NCI-H774 (cell line): ENCODE data around the gene SIGLEC1.

Experiments used
- DNase-seq: peaks from one replicate; lab custom pipeline; 2025; lab: John Stamatoyannopoulos, UW

Gene SIGLEC1

GRCh38 chr20:3744806-3745685, 32.6 kb upstream of the SIGLEC1 start:
- DNase-seq, result peak; percentile 65

DNA sequence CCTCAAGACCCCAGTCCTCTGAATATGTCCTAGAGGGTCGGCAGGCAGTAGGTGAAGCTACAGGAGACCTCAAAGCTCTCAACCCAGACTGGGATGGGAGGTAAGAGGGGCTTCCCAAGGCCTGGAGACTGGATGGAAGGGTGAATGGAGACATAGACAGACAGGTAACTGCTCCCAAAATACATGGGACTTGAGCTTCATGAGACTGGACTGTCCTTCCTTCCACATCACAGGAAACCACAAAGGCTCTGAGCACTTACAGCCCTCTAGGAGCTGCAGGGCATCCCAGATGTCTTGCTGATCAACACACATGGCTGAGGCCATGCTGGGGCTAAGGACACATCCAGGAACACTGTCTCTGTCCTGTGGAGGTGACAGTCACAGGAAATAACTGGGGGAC, 31.6 kb upstream of the SIGLEC1 start:
- DNase-seq, result no peak

DNA sequence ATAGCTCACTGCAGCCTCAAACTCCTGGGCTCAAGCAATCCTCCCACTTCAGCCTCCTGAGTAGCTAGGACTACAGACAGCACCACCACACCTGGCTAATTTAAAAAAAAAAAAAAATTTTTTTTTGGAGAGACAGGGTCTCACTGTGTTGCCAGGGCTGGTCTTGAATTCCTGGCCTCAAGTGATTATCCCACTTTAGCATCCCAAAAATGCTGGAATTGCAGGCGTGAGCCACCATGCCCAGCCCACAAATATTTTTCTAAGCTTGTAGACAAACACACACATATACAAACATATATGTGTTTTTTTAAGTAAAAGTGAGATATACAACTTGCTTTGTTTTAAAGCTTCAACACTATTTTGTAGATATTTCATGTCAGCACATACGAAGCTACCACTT, 30.9 kb upstream of the SIGLEC1 start:
- DNase-seq, result no peak

- DNase-seq, result no peak
Observed at GRCh38 chr20:3741836-3742458, 29.5 kb upstream of the SIGLEC1 start.

DNA sequence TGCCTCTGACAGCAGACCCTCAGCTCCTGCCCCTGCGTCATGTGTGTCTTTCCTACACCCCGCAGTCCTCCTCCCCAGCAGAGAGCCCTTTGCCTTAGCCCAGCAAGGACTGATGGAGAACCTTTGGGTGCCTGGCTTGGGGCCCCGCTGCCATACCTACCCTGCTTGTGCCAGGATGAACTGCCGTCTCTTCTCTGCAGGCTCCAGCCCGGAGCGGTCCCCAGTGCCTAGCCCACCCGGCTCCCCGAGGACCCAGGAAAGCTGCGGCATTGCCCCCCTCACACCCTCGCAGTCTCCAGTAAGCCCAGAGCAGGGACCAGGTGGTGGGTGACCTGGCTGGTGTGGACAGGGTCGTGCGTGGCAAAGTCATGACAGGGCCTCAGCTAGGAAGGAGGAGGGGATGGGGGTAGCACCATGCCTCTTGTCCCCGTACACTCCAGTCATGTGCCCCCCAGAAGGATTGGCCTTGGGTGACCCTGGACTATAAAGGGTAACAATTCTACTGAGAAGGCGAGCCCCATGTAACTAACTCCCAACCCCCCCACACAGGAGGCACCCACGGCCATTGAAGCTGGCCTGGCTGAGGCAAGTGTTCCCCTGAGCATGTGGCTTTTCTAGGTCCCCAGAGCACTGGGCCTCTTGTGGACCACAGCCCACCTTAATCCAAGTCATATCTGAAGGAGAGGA, 28.4 kb upstream of the SIGLEC1 start:
- DNase-seq, result no peak

DNA sequence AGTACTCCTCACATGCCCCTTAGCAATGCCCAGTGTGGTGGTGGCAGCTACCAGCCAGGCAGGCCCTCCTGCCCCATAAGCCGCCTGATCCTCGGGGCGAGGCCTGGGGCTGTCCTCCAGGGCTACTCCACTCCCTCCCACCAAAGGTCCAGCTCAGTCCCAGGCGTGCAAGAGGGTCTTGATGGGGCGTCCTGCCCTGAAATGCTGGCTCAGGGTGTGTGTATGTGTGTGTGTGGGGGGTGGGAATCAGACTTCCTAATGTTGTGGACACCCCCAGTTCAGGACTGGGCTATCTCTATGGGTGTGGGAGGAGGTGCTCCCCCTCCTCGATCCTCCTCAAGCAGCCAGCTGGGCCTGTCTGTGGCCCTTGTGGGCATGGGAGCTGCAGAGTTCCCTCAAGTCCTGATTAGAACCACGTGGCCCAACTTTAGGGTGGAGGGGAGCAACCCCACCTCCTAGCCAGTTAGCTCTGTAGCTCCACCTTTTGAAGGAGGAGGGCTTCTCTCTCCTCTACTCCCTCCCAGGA, 27.6 kb upstream of the SIGLEC1 start:
- DNase-seq, result no peak

DNA sequence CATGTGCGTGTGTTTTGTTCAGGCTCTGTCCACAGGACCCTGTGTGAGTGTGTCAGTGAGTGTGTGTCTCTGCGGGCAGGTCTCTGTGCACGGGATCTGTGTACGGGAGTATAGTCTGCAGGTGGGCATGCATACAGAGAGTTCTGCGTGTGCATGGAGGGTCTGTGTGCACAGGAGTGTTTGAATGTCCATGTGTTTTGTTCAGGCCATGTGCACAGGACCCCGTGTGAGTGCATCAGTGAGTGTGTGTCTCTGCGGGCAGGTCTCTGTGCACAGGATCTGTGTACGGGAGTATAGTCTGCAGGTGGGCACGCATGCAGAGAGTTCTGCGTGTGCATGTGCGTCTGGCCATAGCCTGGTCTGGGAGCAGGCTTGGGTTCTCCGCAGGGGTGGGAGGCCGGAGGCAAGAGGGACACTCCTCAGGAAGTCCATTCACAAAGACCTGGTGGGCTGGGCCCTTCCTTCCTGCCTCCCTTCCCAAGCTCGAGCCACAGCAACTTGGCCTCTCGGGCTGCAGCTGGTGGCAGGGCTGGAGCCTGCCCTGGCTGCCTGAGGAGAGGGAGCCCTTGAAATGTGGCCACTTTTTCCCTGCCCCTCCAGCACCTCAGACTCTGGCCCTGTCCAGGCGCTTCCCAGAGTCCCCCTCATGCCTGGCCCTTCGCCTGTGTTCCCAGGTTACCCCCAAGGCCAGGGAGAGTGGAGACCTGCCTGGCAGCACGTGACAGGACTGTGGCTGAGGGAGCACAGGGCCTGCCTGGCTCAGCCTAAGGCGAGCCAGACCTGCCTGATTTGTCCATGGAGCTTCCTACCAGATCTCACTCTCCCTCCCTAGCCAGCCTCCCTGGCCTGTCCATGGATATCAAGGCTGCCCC, 26.9 kb upstream of the SIGLEC1 start:
- DNase-seq, result no peak

GRCh38 chr20:3738111-3739053, 26.0 kb upstream of the SIGLEC1 start:
- DNase-seq, result no peak

DNA sequence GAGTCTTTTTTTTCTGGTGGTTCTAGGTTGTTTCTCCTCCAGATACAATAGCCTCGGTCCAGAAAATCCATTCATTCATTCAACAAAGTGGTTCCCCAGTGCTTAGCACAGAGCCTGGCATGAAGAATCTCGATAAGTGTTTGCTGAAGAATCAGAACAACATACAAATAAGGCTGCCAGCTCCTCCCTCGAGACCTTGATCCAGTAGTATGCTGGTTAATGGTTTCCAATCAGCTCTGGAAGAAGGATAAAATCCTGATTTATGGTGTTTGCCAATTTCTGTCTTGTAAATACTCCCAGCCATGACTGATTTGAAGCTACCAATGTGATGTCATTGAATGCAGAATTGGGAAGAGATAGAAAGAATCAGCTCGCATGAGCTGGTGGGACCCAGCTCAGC, 23.4 kb upstream of the SIGLEC1 start:
- DNase-seq, result no peak

DNA sequence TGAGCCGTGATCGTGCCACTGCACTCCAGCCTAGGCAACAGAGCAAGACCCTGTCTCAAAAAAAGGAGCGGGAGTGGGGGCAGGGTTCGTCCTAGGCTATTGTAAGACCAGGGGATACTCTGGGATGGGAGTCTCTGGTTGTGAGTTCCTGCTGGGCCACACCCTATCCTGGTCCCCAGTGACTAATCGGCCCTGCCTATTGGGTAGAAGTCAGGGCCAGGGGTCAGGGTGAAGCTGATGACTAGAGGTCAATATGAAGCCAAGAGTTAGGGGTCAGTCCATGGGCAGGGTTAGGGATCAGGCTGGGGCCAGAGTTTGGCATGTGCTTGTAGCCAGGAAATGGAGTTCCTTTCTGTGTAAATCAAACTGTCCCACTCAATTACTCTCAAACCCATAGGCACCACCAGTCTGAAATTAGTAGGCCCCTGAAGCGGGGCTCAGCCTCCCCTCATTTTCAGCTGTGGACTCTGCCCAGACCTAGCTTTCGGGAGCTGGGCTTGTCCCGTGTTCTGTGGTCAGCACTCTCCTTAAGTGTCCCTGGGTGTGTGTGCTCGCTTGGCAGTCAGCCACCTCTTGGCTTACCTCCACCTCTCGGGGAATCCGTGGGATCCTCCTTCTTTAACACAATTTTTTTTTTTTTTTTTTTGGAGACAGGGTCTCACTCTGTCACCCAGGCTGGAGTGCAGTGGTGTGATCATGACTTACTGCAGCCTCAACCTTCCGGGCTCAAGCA, 21.9 kb upstream of the SIGLEC1 start:
- no peak for DNase-seq

DNA sequence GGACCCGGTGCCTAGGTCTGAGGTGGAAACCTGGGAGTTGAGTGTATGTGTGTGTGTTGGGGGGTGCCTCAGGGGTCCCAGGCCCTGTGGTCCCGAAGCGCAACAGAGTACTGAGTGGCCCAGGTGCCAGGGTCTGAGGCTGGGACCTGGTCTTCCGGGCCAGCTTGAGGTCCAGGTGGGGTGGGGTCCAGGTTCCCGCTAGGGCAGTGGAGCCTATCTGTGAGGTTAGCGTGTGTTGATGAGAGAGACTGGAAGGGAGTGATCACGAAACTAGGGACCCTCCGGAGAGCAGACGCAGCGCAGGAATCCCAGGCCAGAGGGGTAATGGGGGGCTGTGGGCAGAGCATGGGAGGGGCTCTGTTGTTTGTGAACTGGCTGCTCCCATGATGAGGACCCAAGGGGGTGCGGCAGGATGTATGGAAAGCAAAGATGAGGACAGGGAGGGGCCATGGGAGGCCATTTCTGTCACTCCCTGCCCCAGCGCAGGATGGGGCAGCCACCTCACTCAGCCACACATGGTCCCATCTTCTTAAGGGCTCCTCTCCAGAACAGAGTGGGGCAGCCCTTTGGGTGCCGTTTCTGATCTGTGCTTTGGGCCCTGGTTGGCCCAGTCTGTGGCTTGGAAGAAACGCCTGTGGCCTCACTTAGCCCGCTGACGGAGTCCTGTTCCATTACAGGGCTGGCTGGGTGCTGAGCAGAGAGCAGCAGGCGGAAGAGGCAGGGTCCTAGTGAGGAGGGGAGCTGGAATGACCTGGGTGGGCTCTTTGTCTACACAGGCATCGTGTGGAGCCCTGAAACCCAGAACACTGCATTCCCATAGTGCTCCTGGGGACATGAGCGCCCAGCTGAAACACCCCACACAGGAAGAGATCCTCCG, 21.0 kb upstream of the SIGLEC1 start:
- no peak for DNase-seq

GRCh38 chr20:3732327-3733118, 20.1 kb upstream of the SIGLEC1 start, which contains the start of gene HSPA12B:
Gene HSPA12B, plus strand, starts transcription at chr20:3732685. Its CDS starts 5,990 bp downstream, at chr20:3738675.
- DNase-seq, result no peak

DNA sequence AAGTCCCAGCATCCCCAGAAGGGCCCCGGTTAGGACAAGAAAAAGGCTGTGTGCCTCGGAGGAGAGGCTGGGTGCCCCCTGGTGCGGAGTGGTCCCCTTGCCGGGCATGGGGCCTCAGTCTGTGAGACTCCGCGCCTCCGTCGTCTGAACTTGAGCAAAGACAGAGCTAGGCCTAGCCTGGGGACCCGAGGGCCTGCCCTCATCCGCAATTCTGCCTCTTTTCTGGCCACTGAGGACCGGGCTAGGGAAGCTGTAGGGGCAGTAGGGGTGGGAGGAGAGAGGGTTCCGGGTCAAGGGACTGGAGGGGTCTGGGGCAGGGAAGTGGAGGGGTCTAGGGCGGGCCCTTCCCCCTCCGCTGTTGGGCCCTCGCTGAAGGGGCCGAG, 19.5 kb upstream of the SIGLEC1 start:
- DNase-seq, result no peak

DNA sequence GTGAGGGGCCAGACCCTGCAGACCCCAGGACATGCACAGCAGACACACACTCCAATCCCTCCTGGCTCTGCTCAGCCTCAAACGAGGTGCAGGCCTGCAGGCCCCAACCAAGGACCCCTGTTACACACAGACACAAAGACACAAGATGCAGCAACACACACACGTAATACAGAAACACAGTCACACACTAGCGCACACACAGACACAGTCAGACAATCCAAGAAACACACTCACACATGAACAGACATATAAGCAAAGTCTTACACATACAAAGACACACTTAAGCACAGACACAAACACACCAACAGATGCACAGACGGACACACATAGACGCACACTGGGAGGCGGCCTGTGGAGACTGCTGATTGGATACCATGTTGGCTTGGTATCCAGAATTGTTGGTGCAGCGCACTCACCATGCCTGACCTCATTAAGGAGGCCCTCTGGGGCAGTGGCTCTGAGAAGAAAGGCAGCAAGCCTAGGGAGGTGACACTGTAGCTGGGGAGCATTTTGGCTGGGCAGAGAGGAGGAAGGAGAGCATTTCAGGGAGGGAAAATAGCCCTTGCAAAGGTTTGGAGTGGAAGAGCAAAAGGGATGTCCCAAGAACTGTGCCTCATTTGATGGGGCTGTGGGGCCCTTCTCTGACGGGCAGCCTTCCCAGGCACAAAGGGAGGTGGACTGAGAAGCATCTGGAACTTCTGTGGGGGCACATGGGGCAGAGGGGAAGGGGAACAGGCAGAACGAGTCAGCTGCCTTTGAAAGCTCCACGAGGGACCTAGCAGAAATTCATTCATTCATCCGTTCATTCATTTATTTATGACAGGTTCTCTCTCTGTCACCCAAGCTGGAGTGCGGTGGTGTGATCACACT, 18.6 kb upstream of the SIGLEC1 start:
- no peak for DNase-seq

DNA sequence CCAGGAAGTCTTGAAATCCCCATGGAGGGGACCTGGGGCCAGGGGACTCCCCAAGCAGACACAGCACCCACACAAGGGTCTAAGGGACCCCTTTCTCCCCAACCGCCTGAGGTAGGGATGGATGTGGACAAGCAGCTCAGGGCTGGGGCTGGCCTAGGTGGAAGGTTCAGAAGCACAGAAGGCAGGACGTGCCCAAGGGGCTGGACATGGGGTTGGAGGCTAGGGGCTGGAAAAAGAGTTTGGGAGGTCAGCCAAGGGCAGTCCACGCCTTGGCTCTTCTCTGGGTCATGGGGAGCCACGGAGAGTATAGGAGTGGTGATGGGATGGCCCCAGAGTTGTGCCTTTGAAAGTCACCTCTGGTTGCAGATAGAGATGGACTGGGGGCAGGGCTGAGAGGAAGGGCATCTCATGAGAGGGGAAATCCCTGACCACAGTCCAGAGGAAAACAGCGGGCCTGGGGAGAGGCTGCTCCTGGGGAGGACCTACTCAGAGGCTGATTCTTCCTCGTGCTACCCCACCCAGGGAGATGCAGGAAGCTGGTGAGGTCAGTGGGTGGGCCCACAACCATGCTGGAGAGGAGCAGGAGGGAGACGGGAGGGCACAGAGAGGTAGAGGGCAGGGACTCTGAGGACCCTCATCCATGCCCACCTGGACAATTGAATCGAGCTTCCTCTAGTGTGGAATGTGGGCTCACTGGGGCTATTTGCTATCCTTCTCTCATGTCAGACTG, 17.6 kb upstream of the SIGLEC1 start:
- no peak for DNase-seq

GRCh38 chr20:3729378-3729777, 17.0 kb upstream of the SIGLEC1 start:
- DNase-seq, result no peak
